T-helper 17 cell (primary cell): ENCODE measurements around the gene LIMK1. TPM values are rescaled to one million over a fixed set of nuclear protein-coding genes. Genes with fewer than 3 reads are reported as not detected.

ENCODE experiments used
- ATAC-seq: fragments of 150-1000 bp; cut with Tn5 transposase; 2 replicates; pipeline ENCODE4 v1.10.0; 2021; ENCODE audit warnings: mild to moderate bottlenecking, moderate library complexity
- DNase-seq, 3 donors: peaks; one replicate each; pipeline versions ENCODE4 v3.0.0 to v3.0.0-alpha.2; 2020 to 2021
- H3K9me3 ChIP-seq: one replicate; pipeline ENCODE4 v1.7.0; 2013; ENCODE audit warnings: low read length, mild to moderate bottlenecking; ENCODE audit not compliant: control insufficient read depth, poor library complexity, severe bottlenecking
- H3K27ac Mint-ChIP-seq: one replicate; pipeline ENCODE4 v1.8.0; 2022; ENCODE audit warnings: mild to moderate bottlenecking, moderate library complexity, mixed read lengths
- H3K27me3 Mint-ChIP-seq: one replicate; pipeline ENCODE4 v1.8.0; 2022; ENCODE audit warnings: mixed read lengths
- H3K36me3 Mint-ChIP-seq: one replicate; pipeline ENCODE4 v1.8.0; 2022; ENCODE audit warnings: low read depth, mixed read lengths
- H3K4me1 Mint-ChIP-seq: one replicate; pipeline ENCODE4 v1.8.0; 2022; ENCODE audit warnings: mild to moderate bottlenecking, mixed read lengths
- H3K4me3 Mint-ChIP-seq: one replicate; pipeline ENCODE4 v1.8.0; 2022; ENCODE audit warnings: mild to moderate bottlenecking, moderate library complexity, mixed read lengths
- total RNA-seq, 4 donors: library from RNA in 2 of 4; stranded (reverse) in 2 of 4; gene quantifications; one replicate each; pipeline ENCODE4 v1.2.3 and lab custom pipeline; 2022 to 2026

LIMK1 gene
- total RNA-seq, 2 donors from 2014 or later = 11.7 to 13.2 TPM

GRCh38 chr7:74078461-74078860 is 5.1 kb upstream of the LIMK1 start:
- Mint-ChIP-seq H3K27me3 (no peaks in the 10 kb centered on the region), H3K27ac (no peak overlapping the region), H3K4me1 (peaks cover 2% of the 10 kb centered on the region), H3K4me3 (no peak overlapping the region), H3K36me3 (no peaks in the 10 kb centered on the region)
- no peaks in the 10 kb centered on the region for H3K9me3 ChIP-seq
- ATAC-seq = no peak
- DNase-seq = no peak

GRCh38 chr7:74082770-74083116 is 861 bp upstream of the LIMK1 start:
- H3K36me3 Mint-ChIP-seq = no peaks in the 10 kb centered on the region
- no peaks in the 10 kb centered on the region for H3K9me3 ChIP-seq
- no peak overlapping the region for H3K27ac Mint-ChIP-seq
- H3K4me1 Mint-ChIP-seq = peaks cover 9% of the 10 kb centered on the region
- peak overlapping the region; percentile 31 for H3K4me3 Mint-ChIP-seq
- ATAC-seq = no peak
- DNase-seq = no peak
- no peaks in the 10 kb centered on the region for H3K27me3 Mint-ChIP-seq

GRCh38 chr7:74083928-74084721 is 521 bp downstream of the LIMK1 start:
- H3K4me3 Mint-ChIP-seq = peak overlapping the region; percentile 90
- peaks cover 10% of the 10 kb centered on the region for H3K4me1 Mint-ChIP-seq
- no peaks in the 10 kb centered on the region for H3K9me3 ChIP-seq
- no peaks in the 10 kb centered on the region for H3K27me3 Mint-ChIP-seq
- H3K36me3 Mint-ChIP-seq = no peaks in the 10 kb centered on the region
- H3K27ac Mint-ChIP-seq = peak overlapping the region; percentile 43
- peak; percentile 74 for ATAC-seq
- DNase-seq = no peak

DNA sequence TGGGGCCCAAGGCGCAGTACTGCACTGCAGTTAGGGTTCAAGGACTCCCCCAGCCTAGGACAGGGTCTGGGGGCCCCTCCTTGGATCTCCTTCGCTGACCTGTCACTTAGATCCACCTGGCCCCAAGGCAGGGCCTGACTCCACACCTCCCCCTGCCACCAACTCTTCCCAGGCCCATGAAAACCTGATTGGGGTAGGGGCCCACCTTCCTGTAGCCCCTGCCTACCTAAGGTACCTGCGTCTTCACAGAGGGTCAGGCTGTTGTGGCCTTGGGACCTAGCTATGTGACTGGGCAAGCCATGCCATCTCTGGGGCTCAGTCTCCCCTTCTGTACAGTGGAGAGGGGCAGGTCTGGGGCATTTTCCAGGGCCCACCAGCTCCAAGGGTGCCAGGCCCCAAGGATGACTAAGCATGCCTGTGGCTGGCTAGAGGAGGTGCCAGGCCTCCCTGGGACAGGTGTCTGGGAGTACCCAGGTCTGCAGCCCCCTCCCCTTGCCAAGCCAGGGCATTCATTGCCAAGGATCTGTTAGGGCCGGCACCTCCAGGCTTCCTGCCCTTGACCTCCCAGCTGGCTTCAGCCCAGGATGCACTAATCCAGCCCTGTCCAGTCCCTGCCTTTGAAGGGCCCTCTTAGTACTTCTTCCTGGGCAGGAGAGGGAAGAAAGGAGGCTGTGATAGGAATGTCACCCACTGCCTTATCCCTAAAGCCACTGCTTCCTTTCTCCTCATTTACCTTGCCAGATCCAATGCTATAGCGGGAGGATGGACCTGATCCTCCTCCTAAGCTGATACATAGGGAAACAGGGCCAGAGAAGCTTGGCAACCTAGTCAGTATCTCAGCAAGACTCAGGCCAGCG is 1.3 kb downstream of the LIMK1 start:
- Mint-ChIP-seq H3K27ac (peak overlapping the region; percentile 43), H3K36me3 (no peaks in the 10 kb centered on the region), H3K4me1 (peaks cover 12% of the 10 kb centered on the region), H3K27me3 (no peaks in the 10 kb centered on the region), H3K4me3 (peak overlapping the region; percentile 90)
- no peak for DNase-seq
- ATAC-seq = no peak
- H3K9me3 ChIP-seq = no peaks in the 10 kb centered on the region

- Mint-ChIP-seq H3K27ac (no peak overlapping the region), H3K4me3 (no peak overlapping the region), H3K36me3 (no peaks in the 10 kb centered on the region), H3K4me1 (peaks cover 15% of the 10 kb centered on the region), H3K27me3 (no peaks in the 10 kb centered on the region)
- no peaks in the 10 kb centered on the region for H3K9me3 ChIP-seq
- DNase-seq = no peak
- ATAC-seq = no peak
Observed at GRCh38 chr7:74087791-74088453, 4.3 kb downstream of the LIMK1 start.

- H3K4me1 Mint-ChIP-seq = peaks cover 16% of the 10 kb centered on the region
- H3K9me3 ChIP-seq = no peaks in the 10 kb centered on the region
- no peak for DNase-seq
- no peak for ATAC-seq
- H3K27me3 Mint-ChIP-seq = no peaks in the 10 kb centered on the region
- H3K27ac Mint-ChIP-seq = no peak overlapping the region
- no peaks in the 10 kb centered on the region for H3K36me3 Mint-ChIP-seq
- H3K4me3 Mint-ChIP-seq = no peak overlapping the region
Observed at GRCh38 chr7:74092321-74092963, 8.8 kb downstream of the LIMK1 start.

DNA sequence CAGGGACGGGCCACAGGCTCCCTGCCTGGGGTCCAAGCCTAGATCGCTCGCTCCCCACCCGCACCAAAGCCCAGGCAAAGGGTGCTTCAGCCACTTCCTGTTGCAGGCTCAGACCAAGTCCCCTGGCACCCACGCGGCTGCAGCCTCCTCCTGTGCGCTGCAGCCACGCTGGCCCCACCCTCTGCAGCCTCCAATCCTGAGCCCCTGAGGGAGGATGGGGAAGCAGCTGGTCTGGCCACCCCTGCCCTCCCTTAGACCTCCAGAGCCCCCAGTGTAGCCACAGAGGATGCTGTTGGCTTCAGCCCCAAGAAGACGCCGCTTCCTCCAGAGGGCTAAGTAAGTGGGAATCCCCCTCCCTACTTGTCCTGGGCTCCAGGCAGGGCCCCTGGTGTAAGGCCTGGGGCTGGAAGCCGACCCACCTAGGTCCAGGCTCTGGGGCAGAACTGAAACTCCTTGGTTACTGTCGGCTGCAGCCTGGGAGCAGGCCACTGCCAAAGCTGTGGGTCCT is 9.4 kb downstream of the LIMK1 start:
- no peaks in the 10 kb centered on the region for H3K27me3 Mint-ChIP-seq
- peak overlapping the region; percentile 88 for H3K27ac Mint-ChIP-seq
- no peaks in the 10 kb centered on the region for H3K9me3 ChIP-seq
- DNase-seq (no peak), ATAC-seq (no peak)
- H3K4me3 Mint-ChIP-seq = no peak overlapping the region
- peaks cover 16% of the 10 kb centered on the region for H3K4me1 Mint-ChIP-seq
- no peaks in the 10 kb centered on the region for H3K36me3 Mint-ChIP-seq

DNA sequence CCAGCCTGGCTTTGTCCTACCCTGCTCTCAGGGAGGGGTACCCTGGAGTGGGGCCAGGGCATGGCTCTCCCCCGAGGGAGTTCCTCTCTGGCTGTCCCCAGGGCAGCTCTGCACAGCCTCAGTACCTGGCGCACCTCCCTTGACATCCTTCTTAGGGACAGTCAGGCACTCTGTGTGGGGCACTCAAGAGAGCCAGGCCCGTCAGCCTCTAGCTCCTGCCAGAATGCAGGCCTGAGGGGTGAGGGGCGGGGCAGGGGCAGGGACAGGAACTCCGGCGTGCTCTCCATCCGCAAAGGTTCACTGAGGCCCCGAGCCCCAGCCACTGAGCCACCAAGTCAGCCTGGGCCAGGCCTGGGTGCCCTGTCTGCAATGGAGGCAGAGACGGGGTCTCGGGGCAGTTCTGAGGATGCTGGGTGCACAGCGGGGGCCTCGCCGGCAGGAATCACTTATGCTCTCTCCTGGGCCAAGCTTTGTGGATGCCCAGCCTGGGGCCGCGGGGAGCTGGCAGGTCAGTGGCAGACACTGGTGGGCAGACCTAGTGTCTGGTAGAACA is 10.1 kb downstream of the LIMK1 start:
- Mint-ChIP-seq H3K27ac (peak overlapping the region; percentile 88), H3K36me3 (no peaks in the 10 kb centered on the region), H3K27me3 (no peaks in the 10 kb centered on the region), H3K4me3 (peak overlapping the region; percentile 93), H3K4me1 (peaks cover 15% of the 10 kb centered on the region)
- DNase-seq (no peak), ATAC-seq (peak; percentile 25)
- no peaks in the 10 kb centered on the region for H3K9me3 ChIP-seq

GRCh38 chr7:74094224-74095101 is 10.9 kb downstream of the LIMK1 start:
- peak overlapping the region; percentile 88 for H3K27ac Mint-ChIP-seq
- no peaks in the 10 kb centered on the region for H3K9me3 ChIP-seq
- H3K4me1 Mint-ChIP-seq = peaks cover 14% of the 10 kb centered on the region
- ATAC-seq (peak; percentile 78), DNase-seq (peak; percentile 27 to 33 (median 29))
- no peaks in the 10 kb centered on the region for H3K36me3 Mint-ChIP-seq
- H3K4me3 Mint-ChIP-seq = peak overlapping the region; percentile 93
- no peaks in the 10 kb centered on the region for H3K27me3 Mint-ChIP-seq

- Mint-ChIP-seq H3K36me3 (no peaks in the 10 kb centered on the region), H3K27ac (peak overlapping the region; percentile 88), H3K4me3 (peak overlapping the region; percentile 93), H3K4me1 (peaks cover 12% of the 10 kb centered on the region), H3K27me3 (no peaks in the 10 kb centered on the region)
- ATAC-seq (no peak), DNase-seq (no peak)
- H3K9me3 ChIP-seq = no peaks in the 10 kb centered on the region
Observed at GRCh38 chr7:74095135-74095534, 11.5 kb downstream of the LIMK1 start.

- no peaks in the 10 kb centered on the region for H3K9me3 ChIP-seq
- ATAC-seq (no peak), DNase-seq (no peak)
- Mint-ChIP-seq H3K27ac (peak overlapping the region; percentile 11), H3K4me3 (no peak overlapping the region), H3K36me3 (no peaks in the 10 kb centered on the region), H3K4me1 (peaks cover 9% of the 10 kb centered on the region), H3K27me3 (no peaks in the 10 kb centered on the region)
Observed at GRCh38 chr7:74097937-74098614, 14.5 kb downstream of the LIMK1 start.
